Ishikawa (cell line): ENCODE measurements around the gene UFM1.

Experiments
- EP300 ChIP-seq: IDR thresholded peaks from 2 replicates; pipeline ENCODE4 v1.6.1; 2012; ENCODE audit warnings: borderline replicate concordance
- RAD21 ChIP-seq: IDR thresholded peaks from 2 replicates; pipeline ENCODE4 v1.6.1; 2012; ENCODE audit warnings: low read depth
- TAF1 ChIP-seq: IDR thresholded peaks from 2 replicates; pipeline ENCODE4 v1.6.1; 2012; ENCODE audit warnings: low read depth, mild to moderate bottlenecking
- ZBTB7A ChIP-seq: IDR thresholded peaks from 2 replicates; pipeline ENCODE4 v1.6.1; 2012; ENCODE audit warnings: low read depth
- TF ChIP-seq, protein P1 (sequence below): IDR thresholded peaks from 2 replicates; pipeline ENCODE4 v1.6.1; 2012

DNA sequence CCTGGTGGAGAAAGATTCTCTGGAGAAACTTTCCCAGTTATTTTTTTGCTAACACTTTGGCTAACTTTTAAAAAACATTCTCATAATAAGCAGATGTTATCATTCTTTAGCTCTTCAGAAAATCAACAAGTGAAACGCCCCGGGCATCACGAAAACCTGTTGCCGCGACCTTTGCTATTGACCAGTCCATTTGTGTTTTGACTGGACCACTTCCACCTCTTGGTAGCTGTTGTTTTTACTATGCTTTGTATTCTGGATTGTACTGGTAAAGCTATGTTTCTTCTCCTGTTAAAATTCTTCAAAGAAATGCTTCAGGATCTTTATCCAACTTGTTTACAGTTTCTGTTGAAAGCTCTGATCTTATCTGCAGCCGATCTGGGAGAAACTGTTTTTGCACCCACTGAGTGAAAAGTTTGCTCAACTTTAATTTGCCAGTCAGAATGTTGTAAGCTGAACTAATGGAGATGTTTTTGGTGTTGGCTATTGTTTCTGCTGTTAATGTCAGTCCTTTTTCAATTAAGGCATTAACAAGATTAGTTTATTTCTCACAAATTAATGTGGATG is 23.3 kb downstream of the UFM1 start:
- TF ChIP-seq, protein P1, sequence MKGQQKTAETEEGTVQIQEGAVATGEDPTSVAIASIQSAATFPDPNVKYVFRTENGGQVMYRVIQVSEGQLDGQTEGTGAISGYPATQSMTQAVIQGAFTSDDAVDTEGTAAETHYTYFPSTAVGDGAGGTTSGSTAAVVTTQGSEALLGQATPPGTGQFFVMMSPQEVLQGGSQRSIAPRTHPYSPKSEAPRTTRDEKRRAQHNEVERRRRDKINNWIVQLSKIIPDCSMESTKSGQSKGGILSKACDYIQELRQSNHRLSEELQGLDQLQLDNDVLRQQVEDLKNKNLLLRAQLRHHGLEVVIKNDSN: no peak
- no peak for TF ChIP-seq TAF1
- TF ChIP-seq RAD21: no peak
- TF ChIP-seq EP300: no peak
- no peak for TF ChIP-seq ZBTB7A
